Upper lobe of right lung (tissue), 1 donor: ENCODE measurements around the gene PSG6. TPM values are rescaled to one million over a fixed set of nuclear protein-coding genes. Genes with fewer than 3 reads are reported as not detected.
"Not testable (repeated sequence)": the region's sequence is repeated elsewhere in the genome, so short reads cannot be mapped to it uniquely, and the experiment has no call there.

ENCODE experiments used
- ATAC-seq: fragments of 200-7000 bp; cut with Tn5 transposase; one replicate; pipeline ENCODE4 v1.9.1; 2020; ENCODE audit warnings: mild to moderate bottlenecking, moderate library complexity
- DNase-seq: peaks from one replicate; pipeline ENCODE4 v3.0.0-alpha.2; 2020
- H3K27ac ChIP-seq: fragments of 200-600 bp; one replicate; pipeline ENCODE4 v1.8.0; 2022
- H3K27me3 ChIP-seq: fragments of 200-600 bp; one replicate; pipeline ENCODE4 v1.8.0; 2022; ENCODE audit warnings: mild to moderate bottlenecking
- H3K36me3 ChIP-seq: fragments of 200-600 bp; one replicate; pipeline ENCODE4 v1.8.0; 2022
- H3K4me1 ChIP-seq: fragments of 200-600 bp; one replicate; pipeline ENCODE4 v1.8.0; 2022
- H3K4me3 ChIP-seq: fragments of 200-600 bp; one replicate; pipeline ENCODE4 v1.8.0; 2022; ENCODE audit warnings: mild to moderate bottlenecking
- H3K9me3 ChIP-seq: fragments of 200-600 bp; one replicate; pipeline ENCODE4 v1.8.0; 2022
- intact Hi-C: fragments of 100-400 bp; cut with DNase I; formaldehyde crosslinking; loops from one replicate; pipeline ENCODE4 v1.11.0; 2022
- total RNA-seq: library from RNA; stranded (reverse); fragmentation: NEBNext Ultra II Directional; extraction: Animal tissue kit (Norgen Biotek cat#: 25700); gene quantifications from one replicate; pipeline ENCODE4 v1.2.1, GENCODE V29; 2021
- TF ChIP-seq, protein P1 (sequence below): fragments of 200-600 bp; IDR thresholded peaks from one replicate; pipeline ENCODE4 v1.8.0; 2022; ENCODE audit warnings: antibody characterized with exemption
- donor health status: DM: no; HTN: yes; CAD: no; lungs with severe emphysema.

The PSG6 gene
- total RNA-seq, 1 donor from 2014 or later = not detected

DNA sequence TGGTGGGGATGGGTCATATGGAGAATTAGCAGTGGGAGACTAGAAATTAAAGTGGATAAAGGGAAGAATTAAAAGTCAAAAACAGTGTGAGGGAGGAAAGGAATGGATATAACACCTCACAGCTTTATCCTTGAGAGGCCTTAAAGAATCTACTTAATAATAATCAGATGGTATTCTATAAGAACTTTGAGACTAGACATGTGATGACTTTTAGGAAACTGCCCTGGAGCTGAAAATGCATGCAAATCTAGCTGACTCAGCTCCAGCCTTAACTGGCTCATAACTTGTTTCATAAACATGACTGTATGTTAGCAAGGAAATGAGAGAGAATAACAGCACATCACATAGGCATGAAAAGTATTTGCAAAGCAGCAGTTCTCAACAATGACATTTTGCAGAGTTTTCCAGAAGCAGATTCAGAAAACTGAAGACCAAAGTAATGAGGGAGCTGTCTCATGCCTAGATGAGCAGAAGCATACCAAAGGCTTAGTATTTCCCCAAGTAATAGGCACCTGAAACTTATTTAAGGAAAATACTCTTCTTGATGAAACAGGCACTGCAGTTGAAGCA is 29.7 kb downstream of the PSG6 start:
- H3K36me3 ChIP-seq, H3K4me3 ChIP-seq, H3K9me3 ChIP-seq, H3K4me1 ChIP-seq, H3K27me3 ChIP-seq, DNase-seq, H3K27ac ChIP-seq, ATAC-seq, intact Hi-C loops: not testable (repeated sequence)

DNA sequence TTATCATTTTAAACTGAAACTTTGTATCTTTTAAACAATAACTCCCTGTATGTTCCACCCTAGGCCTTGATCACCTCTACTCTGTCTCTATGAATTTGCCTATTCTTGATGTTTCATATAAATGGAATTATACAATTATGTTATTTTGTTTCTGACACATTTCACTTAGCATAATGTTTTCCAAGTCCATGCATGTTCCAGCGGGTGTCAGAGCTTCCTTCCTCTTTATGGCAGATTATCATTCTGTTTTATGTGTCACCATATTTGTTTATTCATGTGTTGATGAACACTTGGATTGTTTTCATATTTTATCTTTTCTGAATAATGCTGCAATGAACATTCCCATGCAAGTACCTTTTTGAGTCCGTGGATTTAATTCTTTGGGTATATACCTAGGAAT is 35.0 kb downstream of the PSG6 start:
- H3K36me3 ChIP-seq, H3K27me3 ChIP-seq, ATAC-seq, DNase-seq, H3K27ac ChIP-seq, intact Hi-C loops, H3K4me3 ChIP-seq, H3K4me1 ChIP-seq, H3K9me3 ChIP-seq: not testable (repeated sequence)

DNA sequence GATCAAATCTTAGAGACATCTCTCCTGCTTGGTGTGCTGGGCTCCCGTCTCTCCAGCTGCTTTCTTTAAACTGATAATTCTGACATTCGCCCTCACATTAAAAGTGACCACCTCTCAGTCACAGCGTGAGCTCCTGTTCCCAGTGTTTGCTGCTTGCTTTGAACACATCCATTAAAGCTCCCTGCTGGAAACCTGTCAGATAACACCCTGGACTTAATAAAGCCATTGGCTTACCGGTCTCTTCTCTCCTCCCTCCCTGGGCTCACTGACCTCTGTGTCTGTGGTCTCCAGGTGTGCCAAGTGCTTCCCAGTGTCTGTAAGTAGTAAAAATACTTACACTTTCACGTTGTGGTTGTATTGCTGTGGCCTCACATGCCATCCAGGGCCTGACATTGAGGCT is 35.7 kb downstream of the PSG6 start:
- H3K4me3 ChIP-seq, DNase-seq, H3K36me3 ChIP-seq, intact Hi-C loops, ATAC-seq, H3K9me3 ChIP-seq, H3K4me1 ChIP-seq, H3K27me3 ChIP-seq, H3K27ac ChIP-seq: not testable (repeated sequence)

DNA sequence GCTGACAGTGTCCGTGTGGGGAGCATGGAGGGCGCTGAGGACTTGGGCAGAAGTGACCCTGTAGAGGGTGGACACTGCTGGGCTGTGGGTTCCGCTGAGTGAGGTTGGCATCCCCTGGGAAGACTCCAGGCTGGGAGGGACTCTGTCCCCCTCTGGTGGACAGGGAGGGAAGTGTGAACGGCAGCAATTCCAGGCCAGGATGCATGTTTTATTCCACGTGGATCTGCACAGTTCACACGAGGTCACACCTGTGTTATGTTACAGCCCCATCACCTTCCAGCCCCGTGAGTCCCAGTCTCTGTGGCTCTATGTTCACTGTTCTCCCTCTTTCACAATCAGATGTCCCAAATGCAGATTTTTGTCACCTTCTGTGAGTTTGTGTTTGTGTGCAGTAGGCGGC is 36.4 kb downstream of the PSG6 start:
- H3K4me1 ChIP-seq, intact Hi-C loops, H3K27me3 ChIP-seq, H3K27ac ChIP-seq, H3K36me3 ChIP-seq, DNase-seq, ATAC-seq, H3K4me3 ChIP-seq, H3K9me3 ChIP-seq: not testable (repeated sequence)
- TF ChIP-seq, protein P1, sequence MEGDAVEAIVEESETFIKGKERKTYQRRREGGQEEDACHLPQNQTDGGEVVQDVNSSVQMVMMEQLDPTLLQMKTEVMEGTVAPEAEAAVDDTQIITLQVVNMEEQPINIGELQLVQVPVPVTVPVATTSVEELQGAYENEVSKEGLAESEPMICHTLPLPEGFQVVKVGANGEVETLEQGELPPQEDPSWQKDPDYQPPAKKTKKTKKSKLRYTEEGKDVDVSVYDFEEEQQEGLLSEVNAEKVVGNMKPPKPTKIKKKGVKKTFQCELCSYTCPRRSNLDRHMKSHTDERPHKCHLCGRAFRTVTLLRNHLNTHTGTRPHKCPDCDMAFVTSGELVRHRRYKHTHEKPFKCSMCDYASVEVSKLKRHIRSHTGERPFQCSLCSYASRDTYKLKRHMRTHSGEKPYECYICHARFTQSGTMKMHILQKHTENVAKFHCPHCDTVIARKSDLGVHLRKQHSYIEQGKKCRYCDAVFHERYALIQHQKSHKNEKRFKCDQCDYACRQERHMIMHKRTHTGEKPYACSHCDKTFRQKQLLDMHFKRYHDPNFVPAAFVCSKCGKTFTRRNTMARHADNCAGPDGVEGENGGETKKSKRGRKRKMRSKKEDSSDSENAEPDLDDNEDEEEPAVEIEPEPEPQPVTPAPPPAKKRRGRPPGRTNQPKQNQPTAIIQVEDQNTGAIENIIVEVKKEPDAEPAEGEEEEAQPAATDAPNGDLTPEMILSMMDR = peak; percentile 32

DNA sequence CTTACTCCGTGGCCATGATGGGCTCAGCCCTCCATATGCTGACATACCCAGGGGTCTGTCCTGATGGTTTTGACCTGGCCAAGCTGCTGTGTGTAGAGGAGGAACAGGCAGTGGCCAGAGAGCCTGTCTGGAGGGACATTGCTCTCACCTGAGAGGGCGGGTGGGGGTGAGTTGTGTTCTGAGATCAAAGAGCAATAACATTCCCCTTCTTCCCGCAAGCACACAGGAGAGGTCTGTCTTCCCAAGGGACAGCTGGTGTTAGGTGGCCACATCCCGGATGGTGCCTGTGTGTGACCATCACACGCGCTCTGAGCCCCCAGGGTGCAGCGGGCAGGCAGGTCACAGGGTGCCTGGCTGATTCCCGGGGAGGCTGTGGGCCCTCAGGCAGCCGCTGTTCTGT is 37.1 kb downstream of the PSG6 start:
- DNase-seq, H3K9me3 ChIP-seq, H3K4me3 ChIP-seq, H3K27me3 ChIP-seq, ATAC-seq, H3K27ac ChIP-seq, H3K36me3 ChIP-seq, H3K4me1 ChIP-seq, intact Hi-C loops: not testable (repeated sequence)

DNA sequence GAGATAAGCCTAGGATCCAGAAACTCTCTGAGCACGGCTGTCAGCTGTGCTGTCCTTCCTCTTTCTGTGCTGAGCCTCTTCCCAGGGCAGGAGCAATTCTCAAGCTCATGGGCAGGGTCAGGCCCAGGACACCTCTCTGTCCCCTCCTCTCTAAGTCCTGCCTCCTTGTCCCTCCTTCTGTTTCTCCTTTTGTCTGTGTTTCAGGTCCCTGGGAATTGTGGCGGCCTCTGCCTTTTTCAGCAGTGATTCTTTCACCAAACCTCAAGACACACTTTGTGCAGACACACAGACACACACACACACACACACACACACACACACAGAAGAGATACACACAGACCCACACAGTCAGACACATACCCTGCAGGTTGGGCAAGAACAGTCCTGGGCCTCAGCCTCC is 38.1 kb downstream of the PSG6 start, which contains the start of gene PSG1:
PSG1 (minus strand) TSS at position 101 of the 400 bp plus-strand sequence. CDS start 132 bp downstream, outside the sequence.
- Histone ChIP-seq H3K4me1 (no peaks in the 10 kb centered on the region), H3K4me3 (no peak within 1 kb of the TSS), H3K27me3 (no peaks in the 10 kb centered on the region), H3K36me3 (no peaks in the 10 kb centered on the region), H3K27ac (no peak within 1 kb of the TSS), H3K9me3 (no peaks in the 10 kb centered on the region)
- DNase-seq = no peak
- TF ChIP-seq, protein P1 = no peak
- no peak for ATAC-seq
- intact Hi-C loops = no loop called here

DNA sequence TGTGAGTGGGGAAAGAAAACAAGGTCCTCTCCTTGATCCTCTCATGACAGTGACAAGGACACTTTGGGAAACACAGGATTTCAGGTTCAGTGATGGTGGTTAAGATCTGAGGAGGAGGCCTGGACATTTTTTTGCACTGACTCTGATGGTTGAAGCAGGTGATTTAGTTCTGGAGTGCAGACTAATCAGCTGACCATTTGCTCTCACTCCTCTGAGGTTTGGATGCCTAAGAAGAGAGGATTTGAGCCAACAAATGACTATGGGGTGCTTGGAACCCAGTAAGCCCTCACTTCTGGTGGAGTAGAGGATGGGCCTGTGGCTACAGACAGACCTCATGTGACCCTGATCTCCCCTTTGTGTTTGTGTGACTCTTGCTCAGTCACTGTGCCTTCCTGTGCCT is 41.1 kb downstream of the PSG6 start:
- H3K27ac ChIP-seq = not testable (repeated sequence)

DNA sequence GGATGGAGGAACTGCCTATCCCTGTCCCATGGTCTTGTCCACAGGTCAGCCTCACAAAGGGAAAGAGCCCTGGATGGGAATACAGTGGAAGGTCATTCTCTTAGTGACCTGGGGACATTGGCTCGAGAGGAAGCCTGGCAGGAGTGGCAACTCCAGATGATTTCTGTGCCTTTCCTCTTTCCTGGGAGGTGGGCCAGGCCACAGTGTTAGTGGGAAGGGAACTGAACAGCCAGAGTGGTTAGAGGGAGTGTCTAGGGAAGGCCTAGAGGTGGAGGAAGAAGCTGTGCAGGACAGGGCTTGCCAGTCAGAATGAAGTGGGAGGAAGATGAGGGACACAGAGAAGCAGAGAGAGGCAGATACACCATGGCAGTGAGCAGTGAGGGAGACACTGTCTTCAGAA is 41.8 kb downstream of the PSG6 start:
- H3K36me3 ChIP-seq, H3K9me3 ChIP-seq, H3K4me3 ChIP-seq, H3K27me3 ChIP-seq, ATAC-seq, H3K27ac ChIP-seq, DNase-seq, intact Hi-C loops, H3K4me1 ChIP-seq: not testable (repeated sequence)

More for the DNA sequence above, 41.1 kb downstream of the PSG6 start:
- DNase-seq, H3K4me1 ChIP-seq, H3K9me3 ChIP-seq, ATAC-seq, H3K27me3 ChIP-seq, intact Hi-C loops, H3K4me3 ChIP-seq, H3K36me3 ChIP-seq: not testable (repeated sequence)

DNA sequence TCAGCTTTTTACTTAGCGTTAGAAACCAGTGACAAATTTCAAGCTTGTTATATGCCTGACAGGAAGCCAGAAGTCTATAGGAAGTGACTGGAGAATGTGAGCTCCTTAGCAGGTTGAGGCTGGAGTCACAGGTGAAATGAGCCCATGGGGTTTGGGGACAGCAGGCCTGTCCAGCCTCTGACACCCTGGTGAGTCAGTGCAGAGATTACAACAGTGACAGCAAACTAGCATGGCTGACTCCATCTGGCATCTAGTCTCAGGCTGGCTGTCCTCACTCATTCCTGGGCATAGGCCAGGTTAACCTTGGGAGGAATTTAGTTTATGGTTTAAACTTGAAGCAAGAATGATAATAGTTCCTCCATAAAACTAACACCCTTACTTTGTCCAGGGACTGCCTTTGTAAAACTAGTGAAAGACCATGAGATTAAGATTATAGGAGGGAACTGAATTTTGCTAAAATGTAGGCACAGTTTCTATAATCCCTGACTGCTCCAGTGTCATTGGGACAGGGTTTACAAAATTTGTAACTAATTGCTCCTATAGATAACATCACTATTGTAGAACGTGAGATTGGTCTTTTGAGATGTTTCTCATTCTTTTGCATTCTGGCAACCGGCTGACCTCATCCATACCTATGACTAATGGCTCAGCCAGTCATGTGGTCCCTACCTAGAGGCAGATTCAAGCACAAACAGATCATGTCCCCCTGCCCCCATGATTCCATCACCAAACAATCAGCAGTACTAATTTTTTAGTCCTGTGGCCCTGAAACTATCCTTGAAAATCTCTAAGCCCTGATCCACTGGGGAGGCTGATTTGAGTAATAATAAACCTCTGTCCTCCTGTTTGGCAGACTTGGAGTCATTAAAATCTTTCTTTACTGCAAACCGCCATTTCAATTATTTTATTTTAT is 42.5 kb downstream of the PSG6 start:
- intact Hi-C loops, H3K36me3 ChIP-seq, H3K9me3 ChIP-seq, ATAC-seq, H3K27ac ChIP-seq, DNase-seq, H3K27me3 ChIP-seq, H3K4me1 ChIP-seq, H3K4me3 ChIP-seq: not testable (repeated sequence)

DNA sequence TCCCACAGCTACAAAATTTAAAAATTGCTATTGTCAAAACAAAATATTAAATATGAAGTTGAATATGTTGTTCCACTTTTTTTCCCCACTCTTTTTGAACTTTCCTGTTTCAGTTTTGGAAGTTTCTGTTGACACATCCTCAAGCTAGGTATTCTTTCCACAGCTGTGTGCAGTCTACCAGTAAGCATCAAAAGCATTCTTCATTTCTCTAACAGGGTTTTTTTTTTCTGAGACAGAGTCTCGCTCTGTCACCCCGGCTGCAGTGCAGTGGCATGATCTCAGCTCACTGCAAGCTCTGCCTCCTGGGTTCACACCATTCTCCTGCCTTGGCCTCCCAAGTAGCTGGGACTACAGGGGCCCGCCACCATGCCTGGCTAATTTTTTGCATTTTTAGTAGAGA is 43.6 kb downstream of the PSG6 start:
- H3K27me3 ChIP-seq, ATAC-seq, H3K27ac ChIP-seq, DNase-seq, intact Hi-C loops, H3K4me1 ChIP-seq, H3K4me3 ChIP-seq, H3K36me3 ChIP-seq, H3K9me3 ChIP-seq: not testable (repeated sequence)
